IMR-90 (cell line): Measurements from ENCODE around the gene PNMA8A.

ENCODE experiments used
- CTCF ChIP-seq: conservative IDR thresholded peaks from 2 replicates; pipeline ENCODE4 v1.5.1; 2012; ENCODE audit warnings: mild to moderate bottlenecking, low read depth, low read length, improper control_type of control experiment
- FOS ChIP-seq: fragments of 150-350 bp; IDR thresholded peaks from 2 replicates; pipeline ENCODE4 v1.6.1; 2016; ENCODE audit warnings: low read depth, low read length
- MXI1 ChIP-seq: IDR thresholded peaks from 2 replicates; pipeline ENCODE4 v1.6.1; 2012; ENCODE audit warnings: low read depth, mild to moderate bottlenecking, low read length, moderate library complexity, borderline replicate concordance
- NFE2L2 ChIP-seq: fragments of 150-350 bp; IDR thresholded peaks from 2 replicates; pipeline ENCODE4 v1.6.1; 2016; ENCODE audit warnings: low read depth, mild to moderate bottlenecking, low read length
- SMC3 ChIP-seq: fragments of 150-350 bp; IDR thresholded peaks from 2 replicates; pipeline ENCODE4 v1.6.1; 2016; ENCODE audit warnings: low read depth, mild to moderate bottlenecking, antibody characterized with exemption, low read length, moderate library complexity
- TF ChIP-seq, protein P1 (sequence below): fragments of 150-350 bp; IDR thresholded peaks from 2 replicates; pipeline ENCODE4 v1.6.1; 2017; ENCODE audit warnings: mild to moderate bottlenecking, antibody characterized with exemption, low read length, low read depth

- TF ChIP-seq NFE2L2, result no peak
- TF ChIP-seq CTCF, result no peak
- no peak for TF ChIP-seq FOS
- TF ChIP-seq MXI1, result no peak
- no peak for TF ChIP-seq SMC3
- TF ChIP-seq, protein P1, sequence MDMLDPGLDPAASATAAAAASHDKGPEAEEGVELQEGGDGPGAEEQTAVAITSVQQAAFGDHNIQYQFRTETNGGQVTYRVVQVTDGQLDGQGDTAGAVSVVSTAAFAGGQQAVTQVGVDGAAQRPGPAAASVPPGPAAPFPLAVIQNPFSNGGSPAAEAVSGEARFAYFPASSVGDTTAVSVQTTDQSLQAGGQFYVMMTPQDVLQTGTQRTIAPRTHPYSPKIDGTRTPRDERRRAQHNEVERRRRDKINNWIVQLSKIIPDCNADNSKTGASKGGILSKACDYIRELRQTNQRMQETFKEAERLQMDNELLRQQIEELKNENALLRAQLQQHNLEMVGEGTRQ, result no peak
Observed at GRCh38 chr19:46447824-46448223, 23.5 kb downstream of the PNMA8A start.
